ENCODE results near the gene CENPF.

Gene CENPF

DNA sequence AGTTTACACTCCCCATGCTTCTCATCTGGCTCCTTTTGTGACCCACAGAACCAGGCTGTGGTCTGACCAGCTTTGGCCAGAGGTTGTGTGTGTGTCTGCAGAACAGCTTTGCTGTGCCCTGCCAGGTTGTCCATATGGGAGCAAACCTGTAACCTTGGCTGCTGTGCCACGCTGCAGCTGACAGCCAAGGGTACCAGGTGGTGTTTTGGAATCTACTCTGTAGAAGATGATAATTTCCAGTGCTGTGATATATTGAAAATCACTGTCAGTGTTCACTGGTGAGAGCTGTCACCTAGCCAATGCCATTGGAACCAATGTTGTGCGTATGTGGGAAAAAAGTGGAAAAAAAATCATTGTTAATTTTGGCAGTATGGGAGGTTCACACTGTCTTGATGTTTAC, 18.2 kb downstream of the CENPF start:
- DNase-seq: no peak

DNA sequence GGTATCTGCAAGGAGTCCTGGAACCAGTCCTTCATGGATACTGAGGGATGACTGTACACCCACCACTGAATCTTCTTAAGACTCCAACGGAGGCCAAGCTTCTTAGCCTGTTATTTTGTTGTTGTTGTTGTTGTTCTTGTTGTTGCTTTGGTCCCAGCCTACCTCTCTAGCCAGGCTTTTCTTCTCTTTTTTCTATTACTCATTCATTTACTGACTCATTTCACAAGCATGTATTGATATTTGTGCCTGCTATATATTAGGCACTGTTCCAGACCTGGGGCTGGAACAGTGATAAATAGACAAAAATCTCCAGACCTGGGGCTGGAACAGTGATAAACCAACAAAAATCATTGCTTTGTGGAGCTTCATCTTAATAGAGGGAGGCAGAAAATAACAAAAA, 20.4 kb downstream of the CENPF start:
- no peak for DNase-seq

DNA sequence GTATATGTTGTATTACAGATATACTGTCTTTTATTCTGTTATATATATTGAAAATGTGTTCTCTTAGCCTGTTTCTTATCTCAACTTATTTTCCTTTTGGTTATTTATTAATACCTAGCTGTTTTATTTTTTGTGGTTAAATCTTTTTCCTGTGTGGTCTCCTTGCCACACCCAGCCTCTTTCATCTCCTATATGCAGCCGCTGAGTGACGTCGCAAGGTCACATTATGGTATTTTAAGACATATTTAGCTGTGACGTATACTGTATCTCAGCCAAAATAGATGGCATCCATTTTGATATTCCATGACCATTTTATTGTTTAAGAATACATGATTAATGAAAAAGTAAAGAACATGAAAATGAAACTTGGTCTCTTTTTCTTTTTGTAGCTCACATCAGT, 29.1 kb downstream of the CENPF start:
- no peak for DNase-seq

DNA sequence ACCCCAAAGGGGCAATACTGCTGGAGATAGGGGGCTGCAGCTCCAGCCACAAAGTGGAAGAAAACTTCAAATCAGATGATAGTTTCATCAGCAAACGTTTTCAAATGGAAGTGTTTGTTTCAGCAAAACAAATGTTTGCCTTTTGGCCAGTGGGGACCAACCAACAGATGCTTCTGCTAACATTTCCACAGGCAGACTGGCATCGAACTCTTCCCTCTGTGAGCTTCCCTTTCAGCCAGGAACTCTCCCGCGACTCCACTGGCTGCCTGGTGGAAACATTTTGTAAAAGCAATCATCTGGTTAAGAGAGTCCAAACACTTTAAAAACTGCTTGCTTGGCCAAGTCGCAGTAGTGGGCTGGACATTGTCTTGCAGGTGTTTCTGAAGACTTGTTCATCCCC, 30.7 kb downstream of the CENPF start:
- no peak for DNase-seq

DNA sequence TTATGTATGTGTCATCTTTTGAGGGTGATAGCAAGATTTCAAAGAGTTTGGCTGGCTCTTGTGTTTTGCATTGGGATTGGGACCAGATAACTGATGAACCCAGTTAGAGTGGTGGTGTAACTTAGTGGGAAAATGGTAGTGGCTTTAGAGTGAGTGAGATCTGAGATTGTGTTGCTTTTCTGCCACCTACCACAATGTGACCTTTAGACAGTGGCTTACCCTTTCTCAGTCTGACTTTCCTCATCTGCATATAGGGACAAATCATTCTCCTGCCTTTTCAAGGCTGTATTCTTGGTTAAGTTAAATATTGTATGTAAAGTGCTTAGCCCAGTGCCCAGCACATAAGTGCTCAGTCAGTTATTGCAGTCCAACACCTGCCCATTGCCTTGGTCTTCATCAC, 31.3 kb downstream of the CENPF start:
- no peak for DNase-seq

DNA sequence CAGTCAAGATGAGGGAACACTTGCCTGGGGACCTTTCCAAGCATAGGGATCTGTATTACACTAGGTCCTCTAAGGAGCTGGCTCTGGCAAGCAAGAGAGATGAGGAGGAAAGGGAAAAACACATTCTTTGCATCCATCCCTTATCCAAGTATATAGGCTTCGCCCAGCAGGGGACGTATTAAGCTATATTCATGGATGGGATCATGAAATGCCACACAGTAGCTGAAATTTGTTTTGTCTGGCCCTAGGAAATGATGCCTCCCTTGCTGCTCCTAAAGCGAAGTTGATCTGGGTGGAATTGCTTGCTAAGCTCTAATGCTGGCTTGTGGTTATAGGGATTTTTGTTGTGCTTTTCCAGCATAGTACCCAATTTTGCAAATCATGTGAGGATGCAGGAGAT, 32.1 kb downstream of the CENPF start:
- no peak for DNase-seq

DNA sequence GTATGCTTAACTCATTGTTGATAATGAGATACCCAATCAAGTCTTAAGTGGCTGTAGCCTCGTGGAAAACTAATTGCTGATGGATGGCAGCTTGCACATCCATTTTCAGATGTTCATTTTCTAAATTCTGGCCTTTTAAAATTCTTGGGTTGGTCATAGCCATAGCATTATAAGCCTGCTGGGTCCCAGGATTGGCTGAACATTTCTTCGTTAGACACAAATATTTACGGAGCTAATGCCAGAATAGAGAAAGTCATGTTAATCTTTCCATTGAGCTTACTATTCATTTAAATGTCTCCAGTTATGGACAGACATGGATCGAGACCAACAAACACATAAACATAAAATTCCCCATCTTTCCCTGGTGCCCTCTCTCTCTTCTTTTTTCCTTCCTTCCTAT, 32.5 kb downstream of the CENPF start:
- DNase-seq: no peak

DNA sequence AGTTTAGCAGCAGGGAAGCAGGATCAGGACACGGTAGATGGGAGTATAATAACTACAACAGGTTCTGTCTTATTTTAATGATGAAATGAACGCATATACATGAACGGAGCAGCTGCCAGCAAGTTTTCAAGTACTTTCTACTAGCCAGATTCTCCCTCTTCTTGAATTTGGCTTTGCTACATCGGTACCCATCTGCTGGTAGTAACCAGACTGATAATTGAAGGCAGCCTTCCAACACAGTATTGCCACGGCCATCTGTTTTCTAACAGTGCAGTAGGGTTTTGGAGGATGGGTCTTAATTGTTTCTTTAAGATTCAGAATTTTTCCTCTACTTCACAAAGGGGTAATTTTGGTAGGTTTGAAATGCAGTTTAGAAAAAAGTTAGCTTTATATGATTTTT, 33.4 kb downstream of the CENPF start:
- no peak for DNase-seq

DNA sequence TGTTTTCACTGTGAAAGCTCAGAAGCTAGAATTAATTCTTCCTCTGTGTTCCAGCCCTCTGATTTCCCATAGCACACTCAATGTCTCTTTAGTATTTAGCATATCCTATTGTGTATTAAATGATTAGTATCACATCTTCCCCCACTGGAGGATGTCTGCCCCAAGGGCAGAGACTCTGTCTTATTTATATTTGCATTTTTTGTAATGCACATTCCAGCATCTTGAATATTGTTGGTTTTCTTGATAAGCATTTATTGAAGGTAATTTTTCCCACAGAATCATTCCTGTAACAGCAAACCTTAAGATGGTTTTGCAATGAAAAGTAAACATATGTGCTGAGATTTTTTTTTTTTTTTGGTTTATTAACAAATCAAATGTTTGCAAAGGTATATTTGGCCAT, 34.1 kb downstream of the CENPF start:
- DNase-seq: no peak

DNA sequence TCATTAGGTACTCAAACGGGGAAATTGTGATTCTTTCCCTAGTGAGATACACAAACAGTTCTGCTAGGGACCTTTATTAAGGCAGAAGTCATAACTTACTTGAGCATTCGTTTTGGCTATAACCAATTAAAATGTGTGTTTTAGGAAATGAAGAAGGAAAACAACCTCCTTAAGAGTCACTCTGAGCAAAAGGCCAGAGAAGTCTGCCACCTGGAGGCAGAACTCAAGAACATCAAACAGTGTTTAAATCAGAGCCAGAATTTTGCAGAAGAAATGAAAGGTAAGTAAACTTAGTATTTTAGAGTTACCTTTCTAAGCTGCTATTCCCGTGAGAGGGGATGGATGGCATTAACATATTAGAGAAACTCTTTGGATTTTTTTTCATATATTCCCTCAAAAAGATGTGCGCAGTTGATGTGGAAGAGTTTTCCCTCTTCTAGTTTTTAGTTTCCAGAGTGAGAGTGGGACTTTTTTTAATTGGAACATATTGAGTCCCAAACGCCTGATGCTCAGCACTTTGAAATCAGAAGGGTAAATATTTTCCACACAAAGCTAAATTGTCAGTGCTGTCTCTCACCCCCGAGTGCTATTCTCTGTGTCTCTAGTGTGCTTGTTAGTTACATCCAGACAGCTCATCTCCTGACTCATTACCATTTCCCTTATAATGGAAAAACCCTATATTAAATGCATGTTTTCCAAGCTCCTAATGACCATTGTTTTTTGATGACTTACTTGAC, 34.9 kb downstream of the CENPF start:
- DNase-seq: no peak

DNA sequence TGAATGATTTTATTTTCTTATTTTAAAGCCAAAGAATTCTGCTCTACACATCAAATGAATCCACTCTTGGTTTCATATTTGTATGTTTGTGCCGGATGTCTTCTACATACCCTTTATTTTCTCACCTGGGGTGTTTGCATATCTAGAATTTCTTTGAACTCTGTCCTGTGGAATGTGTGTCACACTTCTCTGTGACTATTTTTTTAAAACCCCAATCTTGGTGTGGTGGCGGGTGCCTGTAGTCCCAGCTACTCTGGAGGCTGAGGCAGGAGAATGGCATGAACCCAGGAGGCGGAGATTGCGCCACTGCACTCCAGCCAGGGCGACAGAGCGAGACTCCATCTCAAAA, 35.4 kb downstream of the CENPF start:
- no peak for DNase-seq

DNA sequence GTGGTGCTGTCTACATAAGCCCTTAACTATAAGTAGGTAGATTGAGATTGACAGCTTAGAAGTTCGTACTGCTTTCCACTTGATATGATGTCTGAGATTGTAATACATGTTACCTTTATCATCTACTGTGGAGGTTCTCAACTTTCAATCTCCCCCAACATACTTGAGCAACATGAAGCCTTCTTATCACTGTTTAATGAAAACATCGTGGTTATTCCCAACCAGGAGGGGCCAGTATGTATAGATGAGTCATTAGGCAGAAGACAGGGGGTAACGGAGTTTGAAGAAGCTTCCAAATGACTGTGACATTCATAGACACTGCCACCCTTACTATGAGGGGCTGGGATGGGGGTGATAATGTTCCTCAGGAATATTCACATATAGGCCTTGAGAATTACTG, 36.0 kb downstream of the CENPF start:
- DNase-seq: no peak

DNA sequence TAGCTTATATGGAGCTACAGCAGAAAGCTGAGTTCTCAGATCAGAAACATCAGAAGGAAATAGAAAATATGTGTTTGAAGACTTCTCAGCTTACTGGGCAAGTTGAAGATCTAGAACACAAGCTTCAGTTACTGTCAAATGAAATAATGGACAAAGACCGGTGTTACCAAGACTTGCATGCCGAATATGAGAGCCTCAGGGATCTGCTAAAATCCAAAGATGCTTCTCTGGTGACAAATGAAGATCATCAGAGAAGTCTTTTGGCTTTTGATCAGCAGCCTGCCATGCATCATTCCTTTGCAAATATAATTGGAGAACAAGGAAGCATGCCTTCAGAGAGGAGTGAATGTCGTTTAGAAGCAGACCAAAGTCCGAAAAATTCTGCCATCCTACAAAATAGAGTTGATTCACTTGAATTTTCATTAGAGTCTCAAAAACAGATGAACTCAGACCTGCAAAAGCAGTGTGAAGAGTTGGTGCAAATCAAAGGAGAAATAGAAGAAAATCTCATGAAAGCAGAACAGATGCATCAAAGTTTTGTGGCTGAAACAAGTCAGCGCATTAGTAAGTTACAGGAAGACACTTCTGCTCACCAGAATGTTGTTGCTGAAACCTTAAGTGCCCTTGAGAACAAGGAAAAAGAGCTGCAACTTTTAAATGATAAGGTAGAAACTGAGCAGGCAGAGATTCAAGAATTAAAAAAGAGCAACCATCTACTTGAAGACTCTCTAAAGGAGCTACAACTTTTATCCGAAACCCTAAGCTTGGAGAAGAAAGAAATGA, 37.6 kb downstream of the CENPF start:
- no peak for DNase-seq

DNA sequence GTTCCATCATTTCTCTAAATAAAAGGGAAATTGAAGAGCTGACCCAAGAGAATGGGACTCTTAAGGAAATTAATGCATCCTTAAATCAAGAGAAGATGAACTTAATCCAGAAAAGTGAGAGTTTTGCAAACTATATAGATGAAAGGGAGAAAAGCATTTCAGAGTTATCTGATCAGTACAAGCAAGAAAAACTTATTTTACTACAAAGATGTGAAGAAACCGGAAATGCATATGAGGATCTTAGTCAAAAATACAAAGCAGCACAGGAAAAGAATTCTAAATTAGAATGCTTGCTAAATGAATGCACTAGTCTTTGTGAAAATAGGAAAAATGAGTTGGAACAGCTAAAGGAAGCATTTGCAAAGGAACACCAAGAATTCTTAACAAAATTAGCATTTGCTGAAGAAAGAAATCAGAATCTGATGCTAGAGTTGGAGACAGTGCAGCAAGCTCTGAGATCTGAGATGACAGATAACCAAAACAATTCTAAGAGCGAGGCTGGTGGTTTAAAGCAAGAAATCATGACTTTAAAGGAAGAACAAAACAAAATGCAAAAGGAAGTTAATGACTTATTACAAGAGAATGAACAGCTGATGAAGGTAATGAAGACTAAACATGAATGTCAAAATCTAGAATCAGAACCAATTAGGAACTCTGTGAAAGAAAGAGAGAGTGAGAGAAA, 38.4 kb downstream of the CENPF start:
- no peak for DNase-seq

DNA sequence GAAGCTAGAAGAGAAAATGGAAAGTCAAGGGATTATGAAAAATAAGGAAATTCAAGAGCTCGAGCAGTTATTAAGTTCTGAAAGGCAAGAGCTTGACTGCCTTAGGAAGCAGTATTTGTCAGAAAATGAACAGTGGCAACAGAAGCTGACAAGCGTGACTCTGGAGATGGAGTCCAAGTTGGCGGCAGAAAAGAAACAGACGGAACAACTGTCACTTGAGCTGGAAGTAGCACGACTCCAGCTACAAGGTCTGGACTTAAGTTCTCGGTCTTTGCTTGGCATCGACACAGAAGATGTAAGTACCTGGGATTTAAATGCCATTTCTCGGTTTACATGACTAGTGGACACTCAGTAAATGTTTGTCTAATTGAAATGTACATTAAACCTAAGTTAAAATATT, 40.0 kb downstream of the CENPF start:
- no peak for DNase-seq

DNA sequence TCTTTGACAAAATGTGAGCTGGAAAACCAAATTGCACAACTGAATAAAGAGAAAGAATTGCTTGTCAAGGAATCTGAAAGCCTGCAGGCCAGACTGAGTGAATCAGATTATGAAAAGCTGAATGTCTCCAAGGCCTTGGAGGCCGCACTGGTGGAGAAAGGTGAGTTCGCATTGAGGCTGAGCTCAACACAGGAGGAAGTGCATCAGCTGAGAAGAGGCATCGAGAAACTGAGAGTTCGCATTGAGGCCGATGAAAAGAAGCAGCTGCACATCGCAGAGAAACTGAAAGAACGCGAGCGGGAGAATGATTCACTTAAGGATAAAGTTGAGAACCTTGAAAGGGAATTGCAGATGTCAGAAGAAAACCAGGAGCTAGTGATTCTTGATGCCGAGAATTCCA, 42.7 kb downstream of the CENPF start:
- no peak for DNase-seq

DNA sequence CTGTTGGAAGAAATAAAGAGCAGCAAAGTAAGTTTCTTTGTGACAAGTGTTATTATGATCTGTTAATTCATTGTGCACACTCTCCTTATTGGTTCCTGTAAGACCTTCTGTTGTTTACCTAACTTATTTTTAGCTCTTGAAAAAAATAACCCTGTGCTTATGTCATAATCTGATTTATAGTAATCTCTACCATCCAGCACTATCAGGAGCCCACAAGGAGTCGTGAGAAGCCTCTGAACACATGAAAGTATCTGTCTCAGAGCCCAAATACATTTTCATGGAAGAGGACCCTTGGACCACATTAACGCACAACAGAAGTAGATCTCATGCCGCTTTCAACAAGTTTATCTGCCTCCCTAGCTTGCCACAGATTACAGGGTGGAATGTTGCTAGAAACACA, 45.8 kb downstream of the CENPF start:
- no peak for DNase-seq

DNA sequence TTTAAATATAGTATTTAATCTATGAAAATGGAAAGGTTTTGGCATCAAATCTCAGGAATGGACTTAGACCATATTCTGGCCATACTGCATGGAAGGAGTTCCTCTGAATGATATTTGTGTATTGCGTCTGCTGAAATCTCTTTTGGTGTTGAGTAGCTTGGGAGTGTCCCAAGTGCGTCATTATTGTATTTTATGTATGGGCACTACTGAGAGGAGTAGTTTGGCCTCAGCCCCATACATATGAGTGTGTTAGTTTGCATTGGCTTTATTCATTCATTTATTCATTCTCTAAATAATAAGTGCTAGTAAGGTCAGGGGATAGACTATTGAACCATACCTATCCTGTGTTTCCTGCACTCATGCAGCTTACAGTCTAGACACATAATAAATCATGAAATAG, 46.6 kb downstream of the CENPF start:
- no peak for DNase-seq

DNA sequence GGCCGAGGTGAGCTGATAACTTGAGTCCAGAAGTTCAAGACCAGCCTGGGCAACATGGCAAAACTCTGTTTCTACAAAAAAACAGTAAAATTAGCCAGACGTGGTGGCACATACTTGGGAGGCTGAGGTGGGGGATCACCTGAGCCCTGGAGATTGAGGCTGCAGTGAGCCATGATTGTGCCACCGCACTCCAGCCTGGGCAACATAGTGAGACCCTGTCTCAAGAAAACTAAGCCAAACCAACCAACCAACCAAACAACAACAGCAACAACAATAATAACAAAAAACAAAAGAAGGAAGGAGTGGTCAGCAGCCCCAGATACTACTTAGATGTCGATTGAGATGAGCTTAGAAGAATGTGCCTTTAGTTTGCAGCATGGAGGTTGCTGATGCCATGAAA, 47.7 kb downstream of the CENPF start:
- DNase-seq: no peak

DNA sequence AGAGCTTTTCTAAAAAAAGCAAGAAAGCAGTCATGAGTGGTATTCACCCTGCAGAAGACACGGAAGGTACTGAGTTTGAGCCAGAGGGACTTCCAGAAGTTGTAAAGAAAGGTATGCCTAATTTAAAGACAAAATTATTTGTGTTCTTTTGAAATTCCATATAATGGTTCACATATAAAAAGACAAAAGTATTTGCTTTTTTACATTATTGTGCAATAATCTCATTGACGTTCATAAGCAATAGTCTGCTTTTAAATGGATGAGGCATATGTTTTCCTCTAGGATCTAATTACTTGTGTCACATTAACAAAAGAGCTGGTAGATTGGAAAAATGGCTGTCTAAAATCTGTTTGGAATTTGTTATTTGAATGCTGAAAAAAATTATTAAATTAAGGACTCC, 54.3 kb downstream of the CENPF start:
- DNase-seq: no peak

DNA sequence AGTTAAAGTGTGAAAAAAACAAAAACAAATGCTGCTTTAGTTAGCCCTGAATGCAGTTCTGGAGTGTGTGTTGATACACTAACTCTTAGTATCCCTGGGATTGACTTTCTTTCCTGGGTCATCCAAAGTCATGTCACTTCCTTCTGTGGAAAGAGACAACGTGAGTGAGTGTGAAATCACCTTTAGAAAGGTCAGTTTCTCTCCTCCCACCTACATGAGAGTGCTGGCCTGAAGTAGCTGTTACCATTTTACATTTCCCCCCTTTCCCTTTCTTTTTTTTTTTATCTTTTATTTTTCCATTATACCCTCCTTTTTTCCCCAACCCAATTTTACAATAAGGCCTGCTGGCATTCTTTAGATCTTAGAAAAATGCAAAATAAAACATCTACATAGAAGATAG, 55.2 kb downstream of the CENPF start:
- no peak for DNase-seq

DNA sequence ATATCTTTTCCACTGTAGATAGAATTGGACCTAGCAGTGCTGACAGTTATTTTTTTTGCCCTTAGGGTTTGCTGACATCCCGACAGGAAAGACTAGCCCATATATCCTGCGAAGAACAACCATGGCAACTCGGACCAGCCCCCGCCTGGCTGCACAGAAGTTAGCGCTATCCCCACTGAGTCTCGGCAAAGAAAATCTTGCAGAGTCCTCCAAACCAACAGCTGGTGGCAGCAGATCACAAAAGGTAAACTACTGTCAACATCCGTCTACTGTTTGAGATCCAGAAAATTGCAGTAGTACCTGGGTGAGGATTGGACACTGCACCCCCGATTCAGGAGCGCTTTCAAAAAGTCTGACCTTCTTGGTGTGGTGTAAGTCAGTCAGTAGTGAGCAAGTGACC, 55.8 kb downstream of the CENPF start:
- no peak for DNase-seq

DNA sequence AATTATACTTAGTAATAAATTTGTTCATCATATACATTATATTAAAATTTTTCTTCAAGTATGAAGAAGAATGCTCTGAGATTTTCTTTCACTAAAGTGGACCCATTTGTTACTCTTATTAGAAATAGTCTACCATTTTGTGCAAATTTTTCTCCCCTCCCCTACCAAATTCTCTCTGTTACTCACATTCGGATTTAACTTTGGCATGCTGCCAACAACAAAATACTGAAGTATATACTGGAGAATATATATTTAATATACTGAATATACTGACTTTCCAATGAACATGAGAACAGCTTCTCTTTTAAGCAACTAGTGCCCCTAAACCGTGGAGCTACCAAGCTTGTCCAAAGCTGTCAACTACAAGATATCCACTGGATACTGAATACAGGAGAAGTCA, 57.2 kb downstream of the CENPF start:
- no peak for DNase-seq

DNA sequence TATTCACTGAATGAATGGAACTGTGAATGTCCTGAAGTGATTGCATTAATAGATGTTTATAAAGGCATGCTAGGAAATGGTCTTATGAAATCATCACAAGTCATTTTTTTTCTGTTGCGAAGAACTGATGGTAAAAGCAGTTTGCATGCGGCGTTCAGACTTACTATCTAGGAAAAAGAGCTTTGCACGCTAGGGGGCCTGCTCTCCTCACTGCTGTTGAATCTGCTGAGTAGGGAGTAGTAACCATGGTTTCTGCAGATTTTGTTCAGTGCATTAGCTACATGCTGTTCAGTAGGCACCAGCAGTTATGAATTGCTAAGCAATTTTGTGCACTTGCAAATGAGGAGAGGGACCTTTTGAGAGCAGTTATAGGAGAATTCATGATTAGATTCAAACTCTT, 57.9 kb downstream of the CENPF start:
- no peak for DNase-seq
